Small intestine (tissue), 7 donors: ENCODE results near the gene CUL5. TPM values are rescaled to one million over a fixed set of nuclear protein-coding genes. Genes with fewer than 3 reads are reported as not detected.

Experiments used
- DNase-seq, 2 donors: peaks; one replicate each; pipeline versions ENCODE4 v3.0.0 to v3.0.0-alpha.2; 2013
- FAIRE-seq: peaks from 2 replicates; lab custom pipeline; 2012; peaks lifted over from hg19 to GRCh38; lab: Jason Lieb, UNC
- H3K27ac ChIP-seq, 3 donors: one replicate each; pipeline ENCODE4 v1.5.1; 2013; ENCODE audit warnings: low read length in 2 of 3, mild to moderate bottlenecking in 2 of 3, control low read depth in 1 of 3, inconsistent platforms in 1 of 3, low read depth in 1 of 3, moderate library complexity in 1 of 3
- H3K27me3 ChIP-seq, 3 donors: one replicate each; pipeline ENCODE4 v1.6.1; 2013; ENCODE audit warnings: low read length in 3 of 3, inconsistent platforms in 1 of 3; ENCODE audit not compliant: control insufficient read depth in 3 of 3, insufficient read depth in 3 of 3
- H3K36me3 ChIP-seq, 3 donors: one replicate each; pipeline ENCODE4 v1.6.1; 2013; ENCODE audit warnings: low read length in 3 of 3, inconsistent platforms in 1 of 3, low read depth in 1 of 3, mild to moderate bottlenecking in 1 of 3, moderate library complexity in 1 of 3; ENCODE audit not compliant: control insufficient read depth in 3 of 3, insufficient read depth in 2 of 3
- H3K4me1 ChIP-seq, 3 donors: one replicate each; pipeline ENCODE4 v1.6.1; 2013; ENCODE audit warnings: low read length in 2 of 3, inconsistent platforms in 1 of 3, low read depth in 1 of 3, mild to moderate bottlenecking in 1 of 3, moderate library complexity in 1 of 3; ENCODE audit not compliant: control insufficient read depth in 3 of 3, insufficient read depth in 2 of 3
- H3K4me3 ChIP-seq, 3 donors: one replicate each; pipeline ENCODE4 v1.5.1; 2013; ENCODE audit warnings: low read length in 3 of 3, control low read depth in 1 of 3, inconsistent platforms in 1 of 3, low read depth in 1 of 3, mild to moderate bottlenecking in 1 of 3, moderate library complexity in 1 of 3
- H3K9me3 ChIP-seq, 2 donors: one replicate each; pipeline ENCODE4 v1.6.1; 2013; ENCODE audit warnings: low read depth in 1 of 2, low read length in 1 of 2; ENCODE audit not compliant: control insufficient read depth in 2 of 2, insufficient read depth in 1 of 2
- WGBS, 3 donors: extraction: QIAGEN DNeasy Blood & Tissue Kit; methylation state at CpG; one replicate each; pipeline ENCODE4 v1.1.7; 2013; 5-methylcytosine and 5-hydroxymethylcytosine counted together
- polyA plus RNA-seq, 4 donors: library from polyadenylated mRNA; stranded (reverse) in 3 of 4; unstranded in 1 of 4; fragments of 200-250 nt in 3 of 4; fragments of 120-200 nt in 1 of 4; gene quantifications; one replicate each; pipeline versions ENCODE4 v1.2.1 to v1.2.3, GENCODE V29; 2013
- donor health status: healthy with polysubstance abuse.
- donor health status: control.
- donor health status: control.
- donor health status: Bipolar disorder and iron deficiency.
- donor health status: healthy.

The CUL5 gene
- polyA plus RNA-seq, 4 donors, result 5.7 to 26.7 (median 6.0) TPM

DNA sequence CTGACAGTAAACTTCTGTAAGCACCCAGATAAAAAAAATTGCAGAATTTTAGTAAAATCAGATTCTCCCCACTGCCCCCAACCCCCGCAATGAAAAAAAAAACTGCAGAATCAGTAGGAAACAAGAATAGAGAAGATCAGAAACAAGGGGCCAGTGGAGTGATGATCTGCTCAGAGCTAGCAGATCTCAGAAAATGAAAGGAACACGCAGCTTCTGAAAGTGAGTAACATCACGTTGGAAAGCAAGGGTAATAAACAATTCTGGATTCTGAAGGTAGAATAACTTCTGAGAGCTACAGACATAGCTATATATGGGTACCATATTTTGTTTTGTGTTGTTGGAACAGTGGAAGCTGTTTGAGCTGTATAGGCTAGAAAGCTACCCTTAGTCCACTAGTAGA is 135.9 kb downstream of the CUL5 start:
- FAIRE-seq (no peak), DNase-seq (no peak)
- Histone ChIP-seq H3K9me3 (no peaks in the 10 kb centered on the region), H3K27ac (no peak overlapping the region), H3K4me3 (no peak overlapping the region), H3K27me3 (no peaks in the 10 kb centered on the region), H3K36me3 (peaks cover 9 to 25% (median 23%) of the 10 kb centered on the region in 3 donors), H3K4me1 (no peaks in the 10 kb centered on the region)
- WGBS, 3 donors, result 77 to 80% (median 80%) methylated on average over 3 of the region's 3 CpGs

DNA sequence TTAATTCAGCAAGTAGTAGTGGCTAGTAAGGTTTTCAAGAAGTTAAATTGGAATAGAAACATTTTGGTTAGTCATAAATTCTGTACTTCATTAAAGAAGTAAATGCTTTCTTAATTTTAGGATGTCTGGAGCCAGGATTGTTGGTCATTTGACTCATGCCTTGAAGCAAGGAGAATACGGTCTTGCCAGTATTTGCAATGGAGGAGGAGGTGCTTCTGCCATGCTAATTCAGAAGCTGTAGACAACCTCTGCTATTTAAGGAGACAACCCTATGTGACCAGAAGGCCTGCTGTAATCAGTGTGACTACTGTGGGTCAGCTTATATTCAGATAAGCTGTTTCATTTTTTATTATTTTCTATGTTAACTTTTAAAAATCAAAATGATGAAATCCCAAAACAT is 138.5 kb downstream of the CUL5 start:
- Histone ChIP-seq H3K4me3 (no peak overlapping the region), H3K27ac (no peak overlapping the region), H3K9me3 (no peaks in the 10 kb centered on the region), H3K27me3 (no peaks in the 10 kb centered on the region), H3K4me1 (no peaks in the 10 kb centered on the region), H3K36me3 (peaks cover 9 to 32% (median 20%) of the 10 kb centered on the region in 3 donors)
- DNase-seq, result no peak
- no peak for FAIRE-seq
- WGBS, 3 donors, result 79 to 86% (median 80%) methylated on average over 1 of the region's 1 CpG

DNA sequence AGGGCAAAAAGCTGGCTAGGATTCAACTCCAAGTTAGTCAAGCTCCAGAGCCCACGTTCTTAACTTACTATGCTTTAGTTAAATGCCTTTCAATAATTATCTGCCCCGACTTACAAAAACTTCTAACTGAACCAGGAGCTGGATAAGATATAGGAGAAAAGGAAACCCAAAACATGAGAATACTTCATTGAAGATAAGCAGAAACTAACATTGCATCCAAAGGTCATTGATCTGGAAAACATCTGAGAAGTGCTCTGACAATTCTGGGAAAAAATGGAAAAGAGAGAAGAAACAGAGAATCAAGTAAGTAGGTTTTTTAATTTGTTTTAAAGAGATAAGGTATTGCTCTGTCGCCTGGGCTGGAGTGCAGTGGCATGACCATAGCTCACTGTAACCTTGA is 139.9 kb downstream of the CUL5 start:
- Histone ChIP-seq H3K27me3 (no peaks in the 10 kb centered on the region), H3K36me3 (peaks cover 6 to 26% (median 17%) of the 10 kb centered on the region in 3 donors), H3K9me3 (no peaks in the 10 kb centered on the region), H3K27ac (no peak overlapping the region), H3K4me3 (no peak overlapping the region), H3K4me1 (no peaks in the 10 kb centered on the region)
- DNase-seq (no peak), FAIRE-seq (no peak)
- 61 to 75% (median 64%) methylated on average over 3 of the region's 3 CpGs for WGBS, 3 donors

DNA sequence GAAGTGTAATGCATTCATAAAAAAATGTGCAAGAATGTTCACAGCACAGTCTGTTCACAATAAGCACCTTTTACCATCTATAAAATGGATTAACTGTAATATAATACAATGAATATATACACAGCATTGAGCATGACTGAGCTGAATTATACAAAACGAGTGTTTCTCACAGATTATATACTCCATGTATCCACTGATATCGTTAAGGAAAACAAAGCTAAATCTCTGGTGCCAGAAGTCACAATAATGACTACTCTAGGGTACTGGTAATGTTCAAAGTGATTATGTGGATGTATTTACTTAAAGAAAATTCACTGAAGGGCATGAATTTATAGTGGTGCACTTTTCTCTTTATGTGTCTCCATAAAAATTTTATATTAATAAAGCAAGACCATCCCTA is 145.9 kb downstream of the CUL5 start:
- H3K36me3 ChIP-seq, result peaks cover 0 to 23% (median 5%) of the 10 kb centered on the region in 3 donors
- DNase-seq, result no peak
- no peaks in the 10 kb centered on the region for H3K9me3 ChIP-seq
- no peak for FAIRE-seq
- no peaks in the 10 kb centered on the region for H3K27me3 ChIP-seq
- WGBS, 3 donors, result 76 to 87% (median 80%) methylated on average over 2 of the region's 2 CpGs
- H3K4me3 ChIP-seq, result no peak overlapping the region
- no peaks in the 10 kb centered on the region for H3K4me1 ChIP-seq
- H3K27ac ChIP-seq, result no peak overlapping the region

Other genes with a start within 250 kb of the CUL5 start
- gene SLC35F2, start 150.1 kb upstream of the CUL5 start, polyA plus RNA-seq, result 10 to 100 TPM; 10.3 to 21.5 (median 13.3) TPM
- 1 to 10 TPM in 1 of 4 donors, under 1 TPM in 2, not detected in 1; 0.27 to 2.1 (median 0.58) TPM for gene RAB39A, start 80.5 kb upstream of the CUL5 start, polyA plus RNA-seq
- 100 to 1,000 TPM in 2 of 4 donors, 10 to 100 TPM in 2; 22.5 to 188 (median 107) TPM for gene ACAT1, start 112.7 kb downstream of the CUL5 start, polyA plus RNA-seq
- 10 to 100 TPM in 1 of 4 donors, 1 to 10 TPM in 3; 2.7 to 13.8 (median 3.1) TPM for gene NPAT, start 213.7 kb downstream of the CUL5 start, polyA plus RNA-seq
- 10 to 100 TPM in 2 of 4 donors, 1 to 10 TPM in 2; 5.9 to 34.5 (median 10.1) TPM for gene ATM, start 214.2 kb downstream of the CUL5 start, polyA plus RNA-seq